HG03469 (cell line): ENCODE measurements around the gene EIF2D.
"Not testable (repeated sequence)": the region's sequence is repeated elsewhere in the genome, so short reads cannot be mapped to it uniquely, and the experiment has no call there.

Experiments used
- ATAC-seq: cut with Tn5 transposase; IDR thresholded peaks from one replicate; pipeline ENCODE4 v1.9.1; 2021; ENCODE audit warnings: mild to moderate bottlenecking, moderate library complexity, moderate number of reproducible peaks; ENCODE audit not compliant: unreplicated experiment

Gene EIF2D

GRCh38 chr1:206635978-206636345 is 23.7 kb upstream of the EIF2D start:
- no peak for ATAC-seq

- peak; percentile 72 for ATAC-seq
Observed at GRCh38 chr1:206635080-206635977, 23.1 kb upstream of the EIF2D start, which contains the start of gene DYRK3. Gene DYRK3, plus strand, starts transcription at chr1:206635536. Its CDS starts 168 bp downstream, at chr1:206635704.

- ATAC-seq, result no peak
Observed at GRCh38 chr1:206634365-206635079, 22.3 kb upstream of the EIF2D start.

DNA sequence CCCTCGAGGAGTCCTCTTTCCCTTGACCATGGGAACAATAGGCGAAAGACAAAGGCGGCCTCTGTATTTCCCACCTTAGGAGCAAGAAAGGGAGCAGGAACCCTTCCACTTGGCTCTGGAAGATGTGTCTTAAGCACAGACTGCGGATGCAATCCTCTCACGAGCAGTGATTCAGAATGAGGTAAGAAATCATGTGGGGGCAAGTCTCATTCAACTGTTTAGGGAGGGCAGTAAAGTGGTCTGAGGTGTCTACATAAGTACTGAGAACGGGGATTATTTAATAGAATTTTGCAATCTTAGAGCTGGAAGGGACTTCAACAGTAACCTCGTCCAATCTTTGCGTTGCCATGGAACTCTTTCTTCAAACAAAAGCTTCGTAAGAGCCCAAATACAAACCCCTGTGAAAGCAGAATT is 21.4 kb upstream of the EIF2D start:
- ATAC-seq, result no peak

DNA sequence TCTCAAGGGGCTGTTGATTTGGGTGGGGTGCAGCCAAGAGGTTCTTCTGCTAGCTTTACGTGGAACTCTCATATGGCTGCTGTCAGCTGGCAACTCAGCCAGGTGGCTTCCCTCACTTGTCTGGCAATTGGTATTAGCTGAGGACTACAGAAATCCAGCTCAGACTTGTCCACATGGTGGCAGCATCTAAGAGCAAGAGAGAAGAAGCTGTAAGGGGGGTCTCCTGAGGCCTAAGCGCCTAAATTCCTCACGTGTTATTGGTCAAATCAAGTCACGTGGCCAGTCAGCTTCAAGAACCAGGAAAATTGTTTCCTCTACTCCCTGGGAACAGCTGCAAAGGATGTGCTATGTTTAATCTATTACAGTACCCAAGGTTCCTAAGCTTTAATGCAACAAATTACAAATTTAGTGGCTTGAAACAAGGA is 18.8 kb upstream of the EIF2D start:
- no peak for ATAC-seq

DNA sequence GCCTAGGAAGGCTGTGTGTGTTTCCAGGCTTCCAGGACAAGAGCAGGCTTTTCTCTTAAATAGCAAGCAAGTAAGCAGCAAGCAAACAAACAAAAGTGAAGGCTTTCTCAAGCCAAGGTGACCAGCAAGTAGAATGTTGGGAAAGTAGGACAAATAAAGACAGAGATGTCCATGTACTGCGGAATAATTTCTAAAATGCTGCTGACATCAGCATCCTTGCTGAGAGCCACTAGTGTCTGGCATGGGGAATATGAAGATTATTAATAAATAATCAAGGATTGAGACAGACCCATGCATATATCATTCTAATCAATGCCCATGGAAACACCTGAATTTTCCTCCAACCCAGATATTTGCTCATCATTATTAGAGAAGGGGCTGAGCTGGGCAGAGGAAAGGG is 16.7 kb upstream of the EIF2D start:
- no peak for ATAC-seq

GRCh38 chr1:206626396-206626795 is 14.1 kb upstream of the EIF2D start:
- ATAC-seq, result not testable (repeated sequence)

- ATAC-seq, result no peak
Observed at GRCh38 chr1:206609229-206609991, 2.9 kb downstream of the EIF2D start.

DNA sequence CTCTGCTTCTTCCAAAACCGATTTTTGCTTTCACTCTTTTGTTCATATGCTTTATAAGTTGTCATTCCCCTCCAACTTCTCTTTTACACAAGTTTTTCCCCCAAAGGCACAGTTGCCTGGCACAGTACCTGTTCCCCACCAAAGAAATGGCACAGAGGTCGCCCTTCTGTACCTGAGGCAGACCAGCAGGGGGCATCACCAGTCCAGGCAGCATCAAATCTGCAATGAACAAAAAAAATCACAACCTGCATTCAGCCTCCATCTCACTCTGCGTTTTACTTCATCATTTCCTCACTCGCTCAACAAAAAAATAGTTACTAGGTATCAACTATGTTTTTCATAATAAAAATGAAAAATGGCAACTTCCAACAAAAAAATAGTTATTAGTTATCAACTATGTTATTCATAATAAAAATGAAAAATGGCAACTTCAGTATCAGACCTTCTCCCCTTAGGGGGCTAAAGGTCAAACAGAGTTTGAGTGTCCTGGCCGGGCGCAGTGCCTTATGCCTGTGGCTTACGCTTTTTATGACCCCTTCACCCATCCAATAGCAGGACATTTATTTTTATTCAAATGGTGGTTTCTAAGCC is 4.1 kb downstream of the EIF2D start:
- no peak for ATAC-seq

DNA sequence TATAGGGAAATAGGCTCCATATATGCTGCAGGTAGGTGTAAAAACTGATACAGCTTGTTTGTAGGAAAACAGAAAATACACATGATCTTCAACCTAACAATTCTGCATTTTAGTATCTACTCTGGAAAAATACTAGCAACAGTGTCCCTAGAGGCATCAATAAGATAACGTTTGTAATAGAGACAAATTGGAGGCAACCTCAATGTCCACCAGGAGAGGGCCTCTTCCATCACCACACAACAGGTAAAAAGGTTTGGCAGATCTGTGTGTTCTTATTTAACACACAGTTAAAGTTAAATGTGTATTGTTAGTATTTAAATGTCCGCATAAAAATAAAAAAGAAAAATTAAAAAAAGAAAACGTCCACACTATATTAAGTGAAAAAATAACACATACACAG is 5.4 kb downstream of the EIF2D start:
- no peak for ATAC-seq

DNA sequence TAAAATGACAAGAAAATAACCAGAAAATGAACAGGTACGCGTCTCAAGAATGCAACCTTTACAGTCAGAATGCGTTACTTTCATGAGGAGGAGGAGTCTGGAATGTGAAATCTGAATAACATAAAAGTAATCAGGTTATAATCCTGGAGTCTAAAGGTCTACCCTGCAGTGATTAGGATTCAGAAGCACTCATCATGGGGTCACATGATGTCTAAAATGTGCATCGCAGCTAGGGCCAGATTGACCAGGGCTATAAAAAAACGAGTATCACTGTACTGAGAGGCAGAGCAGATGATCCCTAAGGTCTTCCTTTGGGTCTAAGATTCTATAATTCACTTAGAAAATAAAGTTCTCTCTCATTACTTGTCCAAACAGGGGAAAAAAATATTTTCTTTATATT is 7.4 kb downstream of the EIF2D start:
- no peak for ATAC-seq

GRCh38 chr1:206600527-206600926 is 11.7 kb downstream of the EIF2D start:
- no peak for ATAC-seq

DNA sequence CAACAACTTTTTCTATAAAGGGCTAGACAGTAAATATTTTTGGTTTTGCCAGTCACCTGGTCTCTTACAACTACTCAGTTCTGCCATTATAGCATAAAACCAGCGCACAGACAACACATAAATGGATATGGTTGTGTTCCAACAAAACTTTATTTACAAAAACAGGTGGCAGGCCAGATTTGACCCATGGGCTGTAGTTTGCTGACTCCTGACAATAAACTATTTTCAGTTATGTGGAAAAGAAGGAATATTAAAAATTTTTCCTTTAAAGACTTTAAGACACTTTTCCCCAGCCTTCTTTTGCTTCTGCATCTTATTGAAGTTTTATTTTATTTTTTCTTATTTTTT is 16.0 kb downstream of the EIF2D start:
- ATAC-seq, result no peak

GRCh38 chr1:206595581-206596318 is 16.5 kb downstream of the EIF2D start:
- ATAC-seq, result no peak

DNA sequence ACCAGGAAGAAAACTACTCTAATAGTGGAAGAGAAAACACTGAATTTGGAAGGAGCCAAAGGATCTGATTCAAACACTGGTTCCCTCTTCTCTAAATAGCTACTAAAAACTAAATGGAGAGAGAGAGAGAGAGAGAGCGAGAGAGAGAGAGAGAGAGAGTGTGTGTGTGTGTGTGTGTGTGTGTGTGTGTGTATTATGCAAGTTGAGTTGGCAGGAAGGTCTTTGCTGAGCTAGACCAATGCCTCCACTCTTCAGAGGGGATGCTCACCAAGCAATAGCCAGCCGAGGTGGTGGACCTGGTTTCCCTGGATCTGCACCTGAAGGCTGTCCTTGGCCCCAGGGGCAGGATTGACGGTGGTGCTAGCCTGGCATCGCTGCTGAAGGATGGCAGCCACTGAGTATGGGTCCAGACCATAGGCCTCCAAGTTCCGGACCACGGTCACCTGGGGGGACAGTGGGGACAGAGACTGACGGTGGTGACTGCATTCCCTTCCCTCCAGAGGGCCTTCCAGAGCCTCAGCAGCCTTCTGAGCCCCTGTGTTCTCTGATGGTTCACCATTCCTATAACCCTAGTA is 18.8 kb downstream of the EIF2D start:
- no peak for ATAC-seq

- no peak for ATAC-seq
Observed at GRCh38 chr1:206591696-206592095, 20.6 kb downstream of the EIF2D start.

DNA sequence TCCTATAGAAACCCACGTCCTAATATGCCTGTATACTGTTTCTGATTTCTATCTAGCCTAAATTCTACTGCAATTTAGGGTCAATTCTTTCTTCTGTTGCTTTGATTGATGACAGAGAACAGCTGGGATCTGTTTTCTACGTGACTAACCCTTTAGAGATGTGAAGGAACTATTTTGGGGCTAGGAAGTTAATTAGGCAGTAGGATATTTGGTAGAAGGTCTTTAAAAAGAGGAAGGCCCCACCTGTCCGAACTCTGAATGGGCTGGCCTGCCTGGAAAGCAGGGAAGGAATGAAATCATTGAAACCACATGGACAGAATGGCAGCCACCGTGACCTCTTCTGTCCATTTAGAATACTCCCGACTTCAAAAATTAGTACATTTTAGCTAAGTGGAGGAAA is 21.0 kb downstream of the EIF2D start:
- no peak for ATAC-seq

DNA sequence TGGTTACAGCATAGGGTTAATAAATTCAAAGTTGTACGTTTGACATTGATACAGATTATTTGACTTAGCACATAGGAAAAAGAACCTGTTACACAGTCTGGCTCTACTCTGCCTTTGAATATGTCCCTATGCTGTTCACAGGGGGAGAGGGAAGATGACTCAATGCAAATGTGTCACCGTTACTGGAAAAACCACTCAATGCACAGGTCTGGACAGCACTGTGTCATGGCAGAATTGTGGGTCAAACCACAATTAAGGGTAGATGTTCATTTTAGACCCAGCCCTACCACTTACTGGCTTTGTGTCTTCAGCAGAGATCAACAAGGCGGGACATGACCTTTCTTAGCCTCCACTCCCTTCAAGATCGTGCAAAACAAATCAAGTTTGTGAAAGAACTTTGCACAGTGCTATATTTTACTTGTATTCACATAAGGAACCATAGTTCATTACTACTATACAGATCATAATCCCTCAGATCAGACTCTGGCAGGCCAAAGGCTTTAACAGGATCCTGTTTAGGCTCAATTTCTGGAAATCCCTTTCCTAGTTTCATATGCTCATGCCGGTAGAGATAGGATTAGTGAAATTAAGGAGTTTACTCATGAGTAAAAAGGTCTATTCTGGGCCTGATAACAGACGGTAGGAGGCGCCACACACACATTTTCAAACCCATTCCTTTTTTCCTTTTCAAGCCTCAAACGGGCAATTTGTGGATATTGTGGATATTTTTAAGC is 22.1 kb downstream of the EIF2D start:
- ATAC-seq, result no peak

- ATAC-seq, result no peak
Observed at GRCh38 chr1:206589206-206589605, 23.1 kb downstream of the EIF2D start.
